OCI-LY3 (cell line): ENCODE measurements around the gene UBAP2L.

Source experiments
- H2AFZ ChIP-seq: fragments of 200-600, 300-600 bp; shearing (Covaris generic); 2 replicates; pipeline ENCODE4 v1.6.0; 2014; ENCODE audit warnings: antibody characterized with exemption, low read depth, low read length
- H3K27ac ChIP-seq: fragments of 200-600, 300-600 bp; sonication (generic); 2 replicates; pipeline ENCODE4 v1.5.1; 2014; ENCODE audit warnings: mild to moderate bottlenecking, low read length, moderate library complexity, mixed read lengths
- H3K27me3 ChIP-seq: fragments of 200-600, 300-600 bp; sonication (generic); 2 replicates; pipeline ENCODE4 v1.6.1; 2014; ENCODE audit warnings: low read depth, low read length, mixed read lengths
- H3K36me3 ChIP-seq: fragments of 200-600, 300-600 bp; sonication (generic); replicated peaks from 2 replicates; pipeline ENCODE3; 2014; ENCODE audit warnings: low read depth, low read length, mixed read lengths
- H3K4me1 ChIP-seq: fragments of 300-600, 200-600 bp; sonication (generic); 2 replicates; pipeline ENCODE4 v1.6.1; 2014; ENCODE audit warnings: low read length, mixed read lengths
- H3K4me2 ChIP-seq: fragments of 200-600, 300-600 bp; sonication (generic); 2 replicates; pipeline ENCODE4 v1.6.1; 2014; ENCODE audit warnings: low read length, mixed read lengths
- H3K4me3 ChIP-seq: fragments of 300-600, 200-600 bp; sonication (generic); 2 replicates; pipeline ENCODE4 v1.5.1; 2014; ENCODE audit warnings: antibody characterized with exemption, mild to moderate bottlenecking, low read length, moderate library complexity
- H3K79me2 ChIP-seq: fragments of 300-600, 200-600 bp; shearing (Covaris generic); 2 replicates; pipeline ENCODE4 v1.6.1; 2014; ENCODE audit warnings: mild to moderate bottlenecking, low read length, mixed read lengths
- H3K9ac ChIP-seq: fragments of 300-600, 200-600 bp; shearing (Covaris generic); 2 replicates; pipeline ENCODE4 v1.6.0; 2014; ENCODE audit warnings: mild to moderate bottlenecking, low read length, moderate library complexity
- H3K9me3 ChIP-seq: fragments of 200-600, 300-600 bp; shearing (Covaris generic); 2 replicates; pipeline ENCODE4 v1.6.1; 2014; ENCODE audit warnings: low read length, mixed read lengths; ENCODE audit not compliant: insufficient read depth
- H4K20me1 ChIP-seq: fragments of 200-600, 300-600 bp; sonication (generic); 2 replicates; pipeline ENCODE4 v1.6.1; 2016; ENCODE audit warnings: low read length, mixed read lengths; ENCODE audit not compliant: insufficient read depth
- EZH2phosphoT487 ChIP-seq: fragments of 200-600 bp; shearing (Covaris generic); IDR thresholded peaks from 2 replicates; pipeline ENCODE4 v1.6.1; 2018; ENCODE audit warnings: antibody characterized with exemption, mixed run types, low read depth
- TF ChIP-seq, protein P1 (sequence below): fragments of 200-600, 300-600 bp; sonication (generic); IDR thresholded peaks from 2 replicates; pipeline ENCODE4 v1.5.1; 2014; ENCODE audit warnings: antibody characterized with exemption, low read length, low read depth

UBAP2L gene

DNA sequence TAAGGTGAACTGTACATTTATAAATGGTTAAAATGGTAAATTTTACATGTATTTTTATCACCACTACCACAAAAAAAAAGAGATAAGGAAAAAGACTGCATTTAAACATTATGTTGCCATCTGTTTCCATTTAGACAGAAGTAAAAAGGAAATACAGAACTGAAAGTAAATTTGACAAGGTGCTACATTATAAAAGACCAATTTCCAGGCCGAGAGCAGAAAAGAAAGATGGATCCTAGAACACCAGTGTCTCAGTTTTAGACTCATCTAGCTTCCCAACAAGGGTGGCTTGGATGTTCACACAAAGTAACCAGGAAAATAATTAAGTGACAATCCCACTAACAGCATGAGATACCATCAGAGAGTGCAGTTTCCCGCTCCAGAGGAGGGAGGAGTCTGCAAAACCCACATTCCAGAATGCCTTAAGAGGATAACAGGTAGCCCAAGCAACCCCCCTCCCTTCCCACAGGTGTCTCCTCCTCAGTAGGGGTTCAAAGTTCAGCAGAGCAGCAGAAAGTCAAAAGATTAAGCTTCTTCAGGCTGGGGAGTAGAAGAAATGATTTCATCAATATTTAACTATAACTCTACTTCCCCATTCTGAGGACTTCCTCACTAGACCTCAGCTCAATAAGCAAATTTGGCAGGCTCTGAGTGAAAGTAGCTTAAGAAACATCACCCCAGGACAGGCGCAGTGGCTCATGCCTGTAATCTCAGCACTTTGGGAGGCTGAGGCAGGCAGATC is 40.6 kb upstream of the UBAP2L start:
- peaks cover 63% of the 10 kb centered on the region for H4K20me1 ChIP-seq
- H3K4me2 ChIP-seq: peak overlapping the region; percentile 99
- no peak for TF ChIP-seq EZH2phosphoT487
- TF ChIP-seq, protein P1, sequence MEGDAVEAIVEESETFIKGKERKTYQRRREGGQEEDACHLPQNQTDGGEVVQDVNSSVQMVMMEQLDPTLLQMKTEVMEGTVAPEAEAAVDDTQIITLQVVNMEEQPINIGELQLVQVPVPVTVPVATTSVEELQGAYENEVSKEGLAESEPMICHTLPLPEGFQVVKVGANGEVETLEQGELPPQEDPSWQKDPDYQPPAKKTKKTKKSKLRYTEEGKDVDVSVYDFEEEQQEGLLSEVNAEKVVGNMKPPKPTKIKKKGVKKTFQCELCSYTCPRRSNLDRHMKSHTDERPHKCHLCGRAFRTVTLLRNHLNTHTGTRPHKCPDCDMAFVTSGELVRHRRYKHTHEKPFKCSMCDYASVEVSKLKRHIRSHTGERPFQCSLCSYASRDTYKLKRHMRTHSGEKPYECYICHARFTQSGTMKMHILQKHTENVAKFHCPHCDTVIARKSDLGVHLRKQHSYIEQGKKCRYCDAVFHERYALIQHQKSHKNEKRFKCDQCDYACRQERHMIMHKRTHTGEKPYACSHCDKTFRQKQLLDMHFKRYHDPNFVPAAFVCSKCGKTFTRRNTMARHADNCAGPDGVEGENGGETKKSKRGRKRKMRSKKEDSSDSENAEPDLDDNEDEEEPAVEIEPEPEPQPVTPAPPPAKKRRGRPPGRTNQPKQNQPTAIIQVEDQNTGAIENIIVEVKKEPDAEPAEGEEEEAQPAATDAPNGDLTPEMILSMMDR: no peak
- peaks cover 48% of the 10 kb centered on the region for H3K36me3 ChIP-seq
- H3K27ac ChIP-seq: peak overlapping the region; percentile 95
- no peaks in the 10 kb centered on the region for H3K9me3 ChIP-seq
- H3K27me3 ChIP-seq: no peaks in the 10 kb centered on the region
- H3K9ac ChIP-seq: peak overlapping the region; percentile 87
- peaks cover 79% of the 10 kb centered on the region for H3K79me2 ChIP-seq
- H2AFZ ChIP-seq: no peak overlapping the region
- peaks cover 35% of the 10 kb centered on the region for H3K4me1 ChIP-seq
- H3K4me3 ChIP-seq: peak overlapping the region; percentile 79

DNA sequence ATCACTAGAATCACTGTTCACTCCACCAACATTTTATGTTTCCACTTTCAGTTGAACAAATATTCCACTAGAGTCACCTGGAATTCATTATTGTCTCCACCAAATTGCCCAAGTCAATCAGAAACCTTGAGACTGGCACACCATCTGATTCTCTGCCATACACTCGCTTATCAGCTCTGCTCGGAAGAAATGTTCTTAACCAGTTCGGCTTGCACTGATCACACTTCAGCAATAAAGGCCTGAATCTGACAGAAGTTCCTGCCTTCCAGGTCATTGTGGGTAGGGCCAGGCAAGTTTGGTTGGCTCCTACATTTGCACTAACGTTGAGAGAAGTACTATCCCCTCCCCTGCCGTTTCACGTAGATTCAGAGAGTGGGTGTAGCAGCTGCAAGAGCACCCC is 38.8 kb upstream of the UBAP2L start:
- H3K4me2 ChIP-seq: peak overlapping the region; percentile 99
- H4K20me1 ChIP-seq: peaks cover 45% of the 10 kb centered on the region
- H2AFZ ChIP-seq: no peak overlapping the region
- peaks cover 37% of the 10 kb centered on the region for H3K36me3 ChIP-seq
- peak overlapping the region; percentile 87 for H3K4me3 ChIP-seq
- H3K27ac ChIP-seq: peak overlapping the region; percentile 95
- TF ChIP-seq, protein P1: no peak
- TF ChIP-seq EZH2phosphoT487: no peak
- peaks cover 60% of the 10 kb centered on the region for H3K79me2 ChIP-seq
- peaks cover 35% of the 10 kb centered on the region for H3K4me1 ChIP-seq
- H3K9ac ChIP-seq: peak overlapping the region; percentile 93
- no peaks in the 10 kb centered on the region for H3K9me3 ChIP-seq
- H3K27me3 ChIP-seq: peaks cover 7% of the 10 kb centered on the region

DNA sequence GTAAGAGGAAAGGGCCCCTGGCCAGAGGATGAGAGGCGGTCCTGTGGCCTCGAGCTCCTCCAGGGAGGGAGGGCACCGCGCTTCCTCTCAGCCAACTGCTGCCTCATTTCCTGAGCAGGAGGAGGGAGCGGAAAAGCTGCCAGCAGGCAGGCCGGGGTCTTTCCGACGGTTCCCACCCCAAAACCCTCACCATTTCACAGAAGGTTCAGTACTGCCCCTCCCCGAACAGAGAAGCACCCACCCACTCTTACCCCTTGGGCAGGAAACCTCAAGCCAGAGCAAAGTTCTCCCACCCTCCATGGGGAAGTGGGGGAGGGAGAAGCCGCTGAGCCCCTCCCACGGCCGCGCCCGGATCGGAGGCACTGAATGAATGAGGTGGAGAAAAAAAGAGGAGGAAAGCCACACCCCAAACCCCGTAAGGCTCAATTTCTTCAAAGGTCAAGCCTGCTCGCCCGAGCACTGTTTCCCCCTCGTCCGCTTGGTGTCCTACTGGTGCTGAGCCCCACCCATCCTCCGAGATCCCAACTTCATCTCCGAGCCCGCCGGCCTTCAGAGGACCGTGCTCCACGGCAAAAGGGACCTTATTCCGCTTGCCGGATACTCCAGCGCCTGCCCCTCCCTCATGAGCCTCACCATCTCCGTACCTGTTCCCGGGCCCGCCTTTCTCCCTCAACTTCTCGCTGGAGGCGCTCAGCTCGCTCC is 38.3 kb upstream of the UBAP2L start:
- Histone ChIP-seq H3K36me3 (peaks cover 31% of the 10 kb centered on the region), H3K79me2 (peaks cover 55% of the 10 kb centered on the region), H3K4me1 (peaks cover 35% of the 10 kb centered on the region), H3K9me3 (no peaks in the 10 kb centered on the region), H3K4me3 (peak overlapping the region; percentile 87), H3K4me2 (peak overlapping the region; percentile 99), H3K27ac (peak overlapping the region; percentile 95), H3K9ac (peak overlapping the region; percentile 93), H3K27me3 (peaks cover 13% of the 10 kb centered on the region), H4K20me1 (peaks cover 40% of the 10 kb centered on the region), H2AFZ (no peak overlapping the region)
- TF ChIP-seq, protein P1: no peak
- TF ChIP-seq EZH2phosphoT487: no peak
